KOPT-K1 (cell line): Measurements from ENCODE around the gene GIGYF1.
A peak's percentile ranks its signal among the peaks of the same experiment; 100 is the strongest.

Experiments
- H3K27ac ChIP-seq: fragments of 200-600 bp; sonication (generic); 2 replicates; pipeline ENCODE4 v1.5.1; 2016; ENCODE audit warnings: antibody characterized with exemption, mild to moderate bottlenecking, low read depth, low read length; ENCODE audit not compliant: poor library complexity, severe bottlenecking
- H3K36me3 ChIP-seq: fragments of 200-600 bp; sonication (generic); 2 replicates; pipeline ENCODE4 v1.5.1; 2017; ENCODE audit warnings: antibody characterized with exemption, mild to moderate bottlenecking, low read length, moderate library complexity; ENCODE audit not compliant: insufficient read depth
- H3K9me3 ChIP-seq: fragments of 200-600 bp; sonication (generic); 2 replicates; pipeline ENCODE4 v1.5.1; 2017; ENCODE audit warnings: antibody characterized with exemption, low read length, mild to moderate bottlenecking; ENCODE audit not compliant: insufficient read depth, poor library complexity, severe bottlenecking

Gene GIGYF1

DNA sequence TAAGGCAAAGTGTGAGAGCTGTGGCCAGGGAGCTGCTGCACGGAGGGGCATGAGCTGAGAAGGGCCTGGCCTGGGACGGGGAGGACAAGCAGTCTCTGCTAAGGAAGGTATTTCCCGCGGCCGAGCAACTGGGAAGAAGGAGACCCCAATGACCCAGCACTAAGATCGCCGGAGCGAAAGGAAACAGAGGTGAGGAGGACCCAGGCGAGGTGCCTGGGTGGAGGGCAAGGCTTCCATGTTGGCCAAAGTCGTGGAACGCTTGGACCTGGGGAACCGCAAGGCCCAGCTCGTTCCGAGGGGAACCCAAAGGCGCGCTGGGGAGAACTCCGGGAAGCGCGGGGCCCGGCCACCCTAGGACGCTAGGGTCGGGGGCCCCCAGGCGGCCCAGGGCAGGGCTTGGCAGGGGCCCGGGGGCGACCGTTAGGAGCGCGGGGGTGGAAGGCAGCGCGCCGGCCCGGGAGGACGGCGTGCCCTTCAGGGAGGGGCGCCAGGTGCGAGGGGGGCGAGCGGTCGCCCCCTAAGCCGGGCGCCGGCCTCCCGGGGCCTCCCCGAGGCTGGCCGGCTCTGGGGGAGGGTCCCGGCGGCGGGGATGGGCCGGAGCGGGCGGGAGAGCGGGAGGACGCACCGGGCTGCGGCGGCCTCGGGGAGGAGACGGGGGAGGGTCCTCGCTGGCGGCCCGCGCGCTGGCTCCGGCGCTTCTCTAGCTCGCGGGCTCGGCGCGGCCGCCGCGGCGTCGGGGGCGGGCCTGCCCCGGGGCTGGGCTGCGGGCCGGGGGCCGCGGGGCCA, 545 bp downstream of the GIGYF1 start:
- Histone ChIP-seq H3K36me3 (peaks cover 24% of the 10 kb centered on the region), H3K9me3 (no peaks in the 10 kb centered on the region), H3K27ac (peak overlapping the region; percentile 65)

DNA sequence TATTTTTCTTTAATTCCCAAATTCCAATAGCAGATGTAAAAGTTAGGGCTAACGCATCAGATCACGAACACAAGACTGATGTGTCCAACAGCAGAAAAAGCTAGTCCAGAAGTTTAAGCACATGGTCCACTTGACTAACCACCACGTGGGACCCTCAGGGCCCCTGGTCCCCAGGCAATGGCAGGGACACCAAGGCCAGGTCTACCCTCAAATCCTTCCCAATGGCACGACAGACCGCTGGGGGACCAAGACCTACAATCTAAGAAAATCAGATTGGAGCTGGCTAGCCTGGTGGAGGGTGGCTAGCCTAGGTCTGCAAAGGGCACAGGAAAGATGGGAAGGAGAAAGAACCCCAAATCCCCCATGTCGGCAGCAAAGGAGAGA, 1.5 kb downstream of the GIGYF1 start:
- H3K36me3 ChIP-seq = peaks cover 33% of the 10 kb centered on the region
- H3K9me3 ChIP-seq = no peaks in the 10 kb centered on the region
- H3K27ac ChIP-seq = peak overlapping the region; percentile 65

DNA sequence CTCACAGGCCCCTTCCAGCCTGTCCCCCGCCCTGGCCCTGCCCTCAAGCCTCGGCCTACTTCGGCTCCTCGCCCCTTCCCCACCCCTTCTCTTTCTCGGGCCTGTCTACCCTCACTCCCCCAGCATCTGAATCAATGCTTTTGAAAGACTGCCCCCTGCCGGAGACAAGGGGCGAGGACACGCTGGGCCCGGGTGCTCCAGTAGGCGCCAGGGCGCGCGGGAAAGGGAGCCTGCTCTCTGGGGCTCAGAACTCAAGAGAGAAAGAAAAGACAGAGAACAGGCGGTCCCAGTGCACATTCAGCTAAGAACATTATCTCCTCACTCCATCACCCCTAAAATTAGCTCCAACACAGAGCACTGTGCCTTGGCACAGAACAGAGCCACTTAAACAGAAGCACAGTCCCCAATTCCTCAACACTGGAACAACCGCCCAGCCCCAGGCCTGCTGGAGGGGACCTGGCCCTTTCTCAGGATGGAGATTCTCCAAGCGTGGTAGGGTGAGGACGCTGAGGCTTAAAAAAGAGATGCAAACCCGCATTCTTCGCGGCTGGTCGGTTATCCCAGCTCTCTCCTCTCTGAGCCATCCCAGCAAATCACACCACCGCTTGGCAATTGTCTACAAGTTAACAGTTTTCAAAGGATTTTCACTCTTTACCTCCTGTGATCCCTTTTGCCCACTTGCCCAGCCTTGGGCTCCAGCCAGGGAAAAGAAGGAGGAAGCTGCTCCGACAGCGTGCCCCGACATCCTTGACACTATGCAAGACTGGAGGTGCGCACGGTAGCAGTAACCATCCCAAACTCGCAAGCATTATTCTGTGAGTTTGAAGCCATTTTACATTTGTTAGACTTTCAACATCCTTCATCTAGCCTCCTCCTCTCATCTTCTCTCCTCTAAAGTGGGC, 2.1 kb downstream of the GIGYF1 start:
- Histone ChIP-seq H3K36me3 (peaks cover 39% of the 10 kb centered on the region), H3K27ac (peak overlapping the region; percentile 65)

DNA sequence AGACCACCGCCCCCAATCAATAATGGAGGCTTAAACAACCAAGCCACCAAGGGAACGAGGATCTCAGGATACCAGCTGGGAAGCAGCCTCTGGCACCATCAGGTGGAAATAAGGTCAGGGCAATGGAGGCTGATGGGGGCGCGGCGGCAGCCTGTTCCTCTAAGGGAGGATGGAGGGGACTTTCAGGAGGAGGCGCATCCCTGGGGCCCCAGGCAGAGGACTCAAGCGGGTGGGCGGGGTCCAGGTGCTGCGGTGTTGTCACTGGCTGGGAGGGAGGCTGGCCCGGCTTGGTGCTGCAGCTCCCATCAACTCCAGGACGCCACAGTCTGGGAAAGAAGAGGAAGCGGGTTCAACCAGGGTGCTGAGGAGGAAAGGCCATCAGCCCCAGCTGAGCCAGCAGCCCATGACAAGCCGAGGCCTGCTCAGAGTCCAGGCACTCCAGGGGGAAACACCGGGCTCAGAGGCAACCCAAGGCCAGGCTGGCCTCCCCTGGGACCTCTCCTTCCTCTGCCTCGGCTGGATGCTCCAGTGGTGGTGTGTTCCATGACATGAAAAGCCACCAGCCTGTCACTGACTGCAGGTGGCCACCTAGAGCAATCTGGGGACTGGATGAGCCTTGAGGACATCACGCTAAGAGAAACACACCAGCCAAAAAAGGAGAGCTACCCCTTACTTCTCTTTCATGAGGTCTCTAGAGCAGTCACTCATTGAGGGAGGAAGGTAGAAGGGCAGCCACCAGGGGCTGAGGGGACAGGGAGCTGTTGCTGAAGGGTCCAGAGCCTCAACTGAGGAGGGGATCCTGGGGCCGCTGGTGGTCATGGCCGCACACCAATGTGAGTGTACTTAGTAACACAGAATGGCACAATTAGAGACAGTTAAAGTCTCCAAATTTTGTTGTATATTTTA, 4.6 kb downstream of the GIGYF1 start:
- H3K9me3 ChIP-seq = no peaks in the 10 kb centered on the region
- peaks cover 64% of the 10 kb centered on the region for H3K36me3 ChIP-seq
- H3K27ac ChIP-seq = no peak overlapping the region

More for the DNA sequence above, 2.1 kb downstream of the GIGYF1 start:
- H3K9me3 ChIP-seq = no peaks in the 10 kb centered on the region

DNA sequence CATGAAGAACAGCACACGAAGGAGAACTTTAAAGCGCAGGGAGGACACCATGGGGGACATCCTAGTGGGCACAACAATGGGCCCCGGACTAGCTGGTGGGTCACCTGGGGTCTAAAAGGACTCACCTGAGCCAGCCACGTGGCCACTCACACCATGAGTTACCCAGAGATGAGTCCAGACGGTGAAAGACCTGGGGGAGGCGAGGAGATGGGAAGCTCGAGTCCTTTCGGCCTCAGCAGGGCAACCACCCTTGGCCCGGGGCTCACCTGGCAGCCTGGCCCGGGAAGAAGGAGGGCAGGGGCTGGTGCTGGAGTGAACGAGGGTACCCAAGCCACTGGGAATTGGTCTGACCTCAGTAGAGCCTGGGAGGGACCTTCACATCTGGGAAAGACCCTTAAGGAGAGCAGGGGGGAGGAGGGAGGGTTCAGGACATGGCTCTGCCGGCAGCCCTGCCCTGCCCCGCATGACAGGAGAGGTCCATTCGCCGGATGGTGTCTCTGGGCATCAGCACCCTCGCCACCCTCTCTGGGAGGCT, 5.7 kb downstream of the GIGYF1 start:
- H3K27ac ChIP-seq = no peak overlapping the region
- peaks cover 75% of the 10 kb centered on the region for H3K36me3 ChIP-seq
- no peaks in the 10 kb centered on the region for H3K9me3 ChIP-seq

- no peaks in the 10 kb centered on the region for H3K9me3 ChIP-seq
- no peak overlapping the region for H3K27ac ChIP-seq
- H3K36me3 ChIP-seq = peaks cover 80% of the 10 kb centered on the region
These were observed 6.2 kb downstream of the GIGYF1 start for GRCh38 chr7:100687751-100688300.

DNA sequence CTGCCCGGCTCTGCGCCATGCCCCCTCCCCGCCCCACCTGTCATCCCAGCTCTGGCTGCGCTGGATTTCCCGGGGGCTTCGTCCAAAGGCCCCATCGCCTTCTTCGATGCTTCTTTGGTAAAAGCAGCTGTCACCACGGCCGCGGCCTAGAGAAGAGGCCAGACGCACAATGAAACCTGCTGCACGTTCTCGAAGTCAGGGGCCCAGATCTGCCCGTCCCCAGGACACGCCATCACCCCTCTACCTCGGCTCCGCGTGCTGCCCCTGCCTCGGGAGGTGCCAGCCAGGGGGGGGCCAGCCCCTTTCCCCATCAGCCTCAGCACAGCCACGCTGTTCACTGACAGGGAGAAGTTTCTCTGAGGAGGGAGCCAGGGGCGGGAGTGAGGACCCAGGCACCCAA, 6.8 kb downstream of the GIGYF1 start:
- Histone ChIP-seq H3K9me3 (no peaks in the 10 kb centered on the region), H3K27ac (no peak overlapping the region), H3K36me3 (peaks cover 86% of the 10 kb centered on the region)

DNA sequence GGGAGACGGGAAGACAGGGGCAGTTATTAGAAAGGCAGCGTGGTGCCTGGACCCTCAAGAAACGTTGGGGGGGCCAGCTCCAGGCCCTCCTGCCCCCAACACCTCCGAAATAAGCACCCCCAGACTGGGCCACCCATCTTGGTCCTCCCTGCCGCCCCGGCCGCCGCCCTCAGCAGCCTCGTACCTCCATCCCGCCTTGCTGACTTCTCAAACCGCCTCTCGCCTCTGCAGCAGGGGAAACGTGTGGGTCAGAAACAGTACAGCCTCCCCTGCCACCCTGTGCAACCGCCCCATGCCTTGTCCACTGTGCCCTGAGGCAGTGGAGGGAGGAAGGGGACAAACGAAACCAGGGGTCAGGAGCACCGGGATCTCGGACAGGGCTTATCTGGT, 7.2 kb downstream of the GIGYF1 start:
- H3K27ac ChIP-seq = no peak overlapping the region
- H3K36me3 ChIP-seq = peaks cover 90% of the 10 kb centered on the region
- H3K9me3 ChIP-seq = no peaks in the 10 kb centered on the region

DNA sequence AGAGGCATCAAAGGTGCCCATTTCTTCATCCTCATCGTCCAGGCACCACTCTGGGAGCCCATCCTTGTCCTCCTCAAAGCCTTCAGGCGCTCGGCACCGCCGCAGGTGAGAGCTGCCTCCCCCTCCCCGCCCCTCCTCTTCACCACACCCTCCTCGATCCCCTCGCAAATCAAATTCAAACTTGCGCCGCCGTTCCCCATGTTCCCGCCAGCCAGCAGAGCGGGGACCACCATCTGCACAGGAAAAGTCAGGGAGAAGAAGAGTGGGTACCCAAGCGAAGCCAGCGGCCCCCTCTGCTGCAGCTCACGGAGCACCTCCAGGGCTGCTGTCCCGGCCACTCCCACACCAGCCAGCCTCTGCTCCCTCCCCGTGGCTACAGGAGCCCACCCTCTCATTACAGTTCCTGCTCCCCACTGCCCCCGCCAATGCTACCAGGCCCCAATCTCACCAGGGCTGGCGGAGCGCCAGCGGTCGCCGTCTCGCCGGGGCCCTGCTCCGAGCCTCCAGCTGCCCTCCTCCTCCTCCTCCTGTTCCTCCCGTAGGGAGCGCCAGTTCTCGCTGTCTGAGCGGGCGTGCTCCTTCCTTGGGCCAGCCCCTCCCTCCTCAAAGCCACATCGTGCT, 7.7 kb downstream of the GIGYF1 start:
- Histone ChIP-seq H3K9me3 (no peaks in the 10 kb centered on the region), H3K27ac (no peak overlapping the region), H3K36me3 (peaks cover 96% of the 10 kb centered on the region)

DNA sequence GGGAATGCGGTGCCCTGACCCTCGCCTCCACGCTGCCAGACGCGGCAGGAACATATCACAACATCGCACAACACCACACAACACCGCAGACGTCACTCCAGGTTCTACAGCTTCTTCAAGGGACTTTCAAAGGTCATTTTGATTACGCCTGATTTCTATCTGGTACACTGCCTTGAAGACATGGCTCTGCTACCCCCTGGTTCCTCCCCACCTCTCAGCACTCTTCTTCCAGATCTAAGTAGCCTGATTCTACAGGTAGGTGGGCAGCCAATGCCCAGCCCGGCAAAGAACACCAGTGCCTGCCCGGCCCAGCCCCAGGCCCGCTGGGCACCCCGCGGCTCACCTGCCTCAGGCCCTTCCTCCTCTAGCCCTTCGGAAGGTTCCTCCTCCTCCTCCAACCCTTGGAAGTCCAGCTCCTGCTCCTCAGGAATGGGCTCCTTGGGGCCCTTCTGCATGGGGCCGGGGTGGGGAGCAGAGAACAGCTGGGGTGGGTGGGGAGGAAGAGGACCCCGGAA, 8.4 kb downstream of the GIGYF1 start:
- peaks cover 96% of the 10 kb centered on the region for H3K36me3 ChIP-seq
- H3K9me3 ChIP-seq = no peaks in the 10 kb centered on the region
- H3K27ac ChIP-seq = no peak overlapping the region

- Histone ChIP-seq H3K27ac (no peak overlapping the region), H3K9me3 (no peaks in the 10 kb centered on the region), H3K36me3 (peaks cover 100% of the 10 kb centered on the region)
These were observed 8.9 kb downstream of the GIGYF1 start for GRCh38 chr7:100685049-100685605.

DNA sequence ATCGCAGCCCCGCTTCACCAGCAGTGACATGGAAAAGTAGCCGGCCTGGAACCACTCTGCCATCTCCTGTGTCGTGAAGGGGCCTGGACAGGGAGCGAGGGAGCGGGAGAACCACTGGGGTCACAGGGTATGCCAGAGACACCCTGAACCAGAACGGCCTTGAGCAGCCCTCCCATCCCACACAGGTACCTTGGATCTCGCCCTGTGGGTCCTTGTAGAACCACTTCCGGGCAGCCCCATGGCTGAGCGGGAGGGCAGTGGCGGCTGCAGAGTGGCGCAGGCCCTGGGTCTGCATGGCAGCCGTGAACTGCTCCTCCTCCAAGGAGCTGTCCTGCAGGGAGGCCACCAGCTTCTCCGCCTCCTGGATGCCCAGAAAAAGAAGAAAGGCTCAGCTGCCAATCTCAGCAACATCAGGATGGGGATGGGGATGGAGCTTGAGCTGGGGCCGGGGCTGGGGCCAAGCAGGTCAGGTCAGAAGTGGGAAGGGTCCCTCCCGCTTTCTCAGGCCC, 9.5 kb downstream of the GIGYF1 start:
- Histone ChIP-seq H3K27ac (no peak overlapping the region), H3K36me3 (peaks cover 100% of the 10 kb centered on the region), H3K9me3 (no peaks in the 10 kb centered on the region)

- peaks cover 100% of the 10 kb centered on the region for H3K36me3 ChIP-seq
- H3K27ac ChIP-seq = no peak overlapping the region
- H3K9me3 ChIP-seq = no peaks in the 10 kb centered on the region
These were observed 10.2 kb downstream of the GIGYF1 start for GRCh38 chr7:100683659-100684533.
